ENCODE results near the gene HHIPL1.

DNA sequence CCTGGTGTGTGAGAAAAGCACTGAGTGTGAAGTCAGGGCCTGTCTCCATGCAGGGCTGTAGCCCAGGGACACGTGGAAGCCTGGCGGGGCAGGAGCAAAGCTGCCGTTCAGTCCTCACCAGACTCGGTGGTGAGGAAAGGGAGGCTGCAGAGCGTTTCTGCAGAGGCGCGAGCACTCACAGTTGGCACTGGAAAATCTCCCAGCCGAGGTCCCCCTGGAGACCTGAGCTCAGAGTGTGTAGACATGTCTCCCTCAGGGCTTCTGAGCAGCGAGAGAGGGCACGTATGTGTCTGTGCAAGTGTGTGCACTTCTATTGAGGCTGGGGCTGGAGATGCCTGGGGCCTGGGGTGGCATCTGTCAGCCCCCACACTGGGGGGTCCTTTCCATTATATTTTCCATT is 11.0 kb upstream of the HHIPL1 start:
- TF ChIP-seq CTCF (IDR thresholded peaks at IDR 0.05) (no peak), POLR2A (IDR thresholded peaks at IDR 0.05) (no peak)

Measured in suprapubic skin (tissue), 3 donors.